GM10266 (cell line): ENCODE data around the gene ZCCHC13.
"Not testable (repeated sequence)": the region's sequence is repeated elsewhere in the genome, so short reads cannot be mapped to it uniquely, and the experiment has no call there.

ENCODE experiments used
- DNase-seq: peaks from one replicate; pipeline ENCODE4 v3.0.0; 2012; ENCODE audit errors: extremely low spot score
- TF ChIP-seq, protein P1 (sequence below): IDR thresholded peaks from 2 replicates; pipeline ENCODE4 v1.5.1; 2012; ENCODE audit warnings: mild to moderate bottlenecking, low read depth; ENCODE audit not compliant: control insufficient read depth, insufficient read depth; ENCODE audit errors: missing control alignments

ZCCHC13 gene

GRCh38 chrX:74291964-74292807, 11.8 kb upstream of the ZCCHC13 start:
- peak; percentile 69 for DNase-seq
- TF ChIP-seq, protein P1, sequence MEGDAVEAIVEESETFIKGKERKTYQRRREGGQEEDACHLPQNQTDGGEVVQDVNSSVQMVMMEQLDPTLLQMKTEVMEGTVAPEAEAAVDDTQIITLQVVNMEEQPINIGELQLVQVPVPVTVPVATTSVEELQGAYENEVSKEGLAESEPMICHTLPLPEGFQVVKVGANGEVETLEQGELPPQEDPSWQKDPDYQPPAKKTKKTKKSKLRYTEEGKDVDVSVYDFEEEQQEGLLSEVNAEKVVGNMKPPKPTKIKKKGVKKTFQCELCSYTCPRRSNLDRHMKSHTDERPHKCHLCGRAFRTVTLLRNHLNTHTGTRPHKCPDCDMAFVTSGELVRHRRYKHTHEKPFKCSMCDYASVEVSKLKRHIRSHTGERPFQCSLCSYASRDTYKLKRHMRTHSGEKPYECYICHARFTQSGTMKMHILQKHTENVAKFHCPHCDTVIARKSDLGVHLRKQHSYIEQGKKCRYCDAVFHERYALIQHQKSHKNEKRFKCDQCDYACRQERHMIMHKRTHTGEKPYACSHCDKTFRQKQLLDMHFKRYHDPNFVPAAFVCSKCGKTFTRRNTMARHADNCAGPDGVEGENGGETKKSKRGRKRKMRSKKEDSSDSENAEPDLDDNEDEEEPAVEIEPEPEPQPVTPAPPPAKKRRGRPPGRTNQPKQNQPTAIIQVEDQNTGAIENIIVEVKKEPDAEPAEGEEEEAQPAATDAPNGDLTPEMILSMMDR: peak; percentile 44

DNA sequence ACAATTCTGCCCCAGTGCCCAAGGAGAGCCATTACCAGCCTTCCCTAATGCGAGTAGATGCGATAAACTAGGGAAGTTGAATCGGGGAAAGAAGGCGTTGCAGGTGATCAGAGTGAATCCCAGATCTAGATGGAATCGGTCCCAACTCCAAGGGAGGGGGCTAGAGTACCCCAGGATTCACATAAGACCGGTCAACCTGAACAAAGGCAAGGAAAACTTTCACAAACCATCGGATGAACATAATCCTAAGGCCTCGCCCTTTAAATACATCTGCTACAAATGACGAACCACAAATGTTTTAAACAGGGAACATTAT, 11.2 kb upstream of the ZCCHC13 start:
- DNase-seq: no peak

DNA sequence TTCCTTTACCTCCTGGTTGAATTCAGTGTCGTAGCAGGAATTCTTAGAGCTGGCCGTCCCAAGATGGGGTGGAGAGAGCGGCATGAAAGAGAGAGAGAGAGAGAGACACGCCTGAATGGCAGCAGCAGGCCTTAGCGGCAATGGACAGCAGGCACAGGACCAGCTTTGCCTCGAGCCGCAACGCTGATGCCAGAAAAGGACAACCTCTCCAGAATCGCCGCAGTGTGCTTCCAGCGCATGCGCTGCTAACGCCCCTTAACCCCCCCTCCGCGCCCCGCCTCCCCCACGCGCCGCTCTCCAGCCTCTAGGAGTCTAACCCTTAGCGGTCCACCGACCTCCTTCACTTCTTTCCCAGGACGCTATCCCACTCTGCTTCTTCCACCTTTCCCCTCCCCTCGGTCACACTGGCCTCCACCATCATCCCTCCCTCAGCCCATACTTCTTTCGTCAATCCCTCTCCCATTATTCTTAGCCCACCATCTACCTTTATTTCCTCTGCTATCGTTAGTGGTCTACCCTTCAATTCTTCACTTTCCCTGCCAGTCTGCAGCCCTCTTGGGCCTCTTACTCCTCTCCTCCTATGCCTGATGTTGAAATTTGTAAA, 10.5 kb upstream of the ZCCHC13 start:
- peak; percentile 60 for DNase-seq
- TF ChIP-seq, protein P1: no peak

More for the DNA sequence above, 11.2 kb upstream of the ZCCHC13 start:
- TF ChIP-seq, protein P1: no peak

- DNase-seq: no peak
- TF ChIP-seq, protein P1: no peak
Observed at GRCh38 chrX:74295101-74295500, 8.9 kb upstream of the ZCCHC13 start.

- TF ChIP-seq, protein P1: no peak
- DNase-seq: no peak
Observed at GRCh38 chrX:74297766-74298165, 6.2 kb upstream of the ZCCHC13 start.

DNA sequence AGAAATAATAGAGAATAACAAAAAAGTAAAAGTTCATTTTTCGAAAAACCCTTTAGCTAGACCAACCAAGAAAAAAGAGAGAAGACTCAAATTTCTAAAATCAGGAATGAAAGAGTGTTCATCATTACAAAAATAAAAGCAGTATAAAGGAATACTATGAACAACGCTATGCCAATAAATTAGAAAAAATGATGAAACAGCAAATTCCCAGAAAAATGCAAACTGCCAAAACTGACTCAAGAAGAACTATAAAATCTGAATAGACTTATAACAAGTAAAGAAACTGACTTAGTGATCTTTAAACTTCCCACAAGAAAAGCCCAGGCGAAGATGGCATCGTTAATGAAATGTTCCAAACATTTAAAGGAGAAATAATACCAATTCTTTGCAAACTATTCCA, 3.1 kb upstream of the ZCCHC13 start:
- TF ChIP-seq, protein P1: no peak
- DNase-seq: no peak

DNA sequence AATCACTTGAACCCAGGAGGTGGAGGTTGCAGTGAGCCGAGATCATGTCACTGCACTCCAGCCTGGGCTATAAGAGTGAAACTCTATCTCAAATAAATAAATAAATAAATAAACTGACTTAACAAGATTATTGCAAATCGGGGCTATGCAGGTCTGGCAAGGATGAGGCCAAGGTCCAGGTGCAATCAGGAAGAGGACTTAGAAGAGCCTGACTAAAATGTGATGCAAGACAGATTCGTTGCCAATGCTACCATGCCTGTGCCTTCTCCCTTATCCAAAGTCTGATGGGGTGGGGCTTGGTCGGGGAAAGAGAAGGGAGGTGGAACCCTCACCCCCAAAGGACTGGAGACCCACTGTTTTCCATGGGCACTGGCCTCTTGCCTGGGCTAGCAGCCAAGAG, 14.7 kb downstream of the ZCCHC13 start:
- TF ChIP-seq, protein P1: no peak
- no peak for DNase-seq

DNA sequence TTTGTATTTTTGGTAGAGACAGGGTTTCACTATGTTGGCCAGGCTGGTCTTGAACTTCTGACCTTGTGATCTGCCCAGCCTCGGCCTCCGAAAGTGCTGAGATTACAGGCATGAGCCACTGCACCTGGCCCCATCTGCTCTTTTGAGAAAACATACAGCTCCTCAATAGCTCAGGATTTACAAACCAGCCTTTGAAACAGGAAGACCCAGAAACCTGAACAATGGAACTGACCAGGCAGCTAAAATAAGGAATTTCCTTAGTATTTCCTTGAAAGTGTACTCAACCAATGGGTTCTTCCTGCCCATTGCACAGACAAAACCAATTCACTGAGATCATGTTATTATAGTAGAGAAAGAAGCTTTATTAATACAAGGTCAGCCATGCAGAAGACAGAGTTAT, 15.3 kb downstream of the ZCCHC13 start:
- not testable (repeated sequence) for DNase-seq
